Gastroesophageal sphincter (tissue), 4 donors: Measurements from ENCODE around the gene FABP6. TPM values are rescaled to one million over a fixed set of nuclear protein-coding genes. Genes with fewer than 3 reads are reported as not detected.

Source experiments
- ATAC-seq: fragments of 150-250 bp; one replicate; pipeline ENCODE4 v1.9.1; 2016; ENCODE audit warnings: mild to moderate bottlenecking, moderate library complexity
- H3K27ac ChIP-seq, 4 donors: fragments of 200-600 bp; sonication (generic) in 3 of 4; 1 replicate in 3 of 4; 2 replicates in 1 of 4; pipeline ENCODE4 v1.5.1; 2016 to 2019
- H3K27me3 ChIP-seq: fragments of 200-600 bp; sonication (generic); one replicate; pipeline ENCODE4 v1.5.1; 2019
- H3K36me3 ChIP-seq, 2 donors: fragments of 200-600 bp; sonication (generic); one replicate each; pipeline ENCODE4 v1.5.1; 2019; ENCODE audit warnings: control low read depth in 1 of 2
- H3K4me1 ChIP-seq, 3 donors: fragments of 200-600 bp; sonication (generic); 1 replicate in 2 of 3; 2 replicates in 1 of 3; pipeline ENCODE4 v1.5.1; 2016 to 2019; ENCODE audit warnings: control low read depth in 2 of 3
- H3K4me3 ChIP-seq, 2 donors: fragments of 200-600 bp; sonication (generic); one replicate each; pipeline ENCODE4 v1.5.1; 2019; ENCODE audit warnings: mild to moderate bottlenecking in 1 of 2, moderate library complexity in 1 of 2
- H3K9me3 ChIP-seq, 3 donors: fragments of 200-600 bp; sonication (generic); one replicate each; pipeline ENCODE4 v1.5.1; 2017 to 2019; ENCODE audit warnings: control low read depth in 2 of 3
- EP300 ChIP-seq: sonication (generic); formaldehyde crosslinking; IDR thresholded peaks from one replicate; pipeline ENCODE4 v1.6.1; 2017; ENCODE audit warnings: antibody characterized with exemption, mild to moderate bottlenecking
- POLR2A ChIP-seq, 2 donors: fragments of 450-650 bp; IDR thresholded peaks; one replicate each; pipeline ENCODE4 v1.6.1; 2017; ENCODE audit warnings: antibody characterized with exemption in 2 of 2, mild to moderate bottlenecking in 2 of 2, moderate library complexity in 1 of 2
- POLR2AphosphoS5 ChIP-seq: sonication (generic); formaldehyde crosslinking; IDR thresholded peaks from one replicate; pipeline ENCODE4 v1.6.1; 2017; ENCODE audit warnings: antibody characterized with exemption
- WGBS, 2 donors: methylation state at CpG; one replicate each; pipeline ENCODE4 v1.1.5; 2018; ENCODE audit warnings: low coverage in 1 of 2; 5-methylcytosine and 5-hydroxymethylcytosine counted together
- total RNA-seq, 4 donors: library from RNA; depleted of rRNA; stranded (reverse); fragments of >200 nt; gene quantifications; one replicate each; pipeline ENCODE4 v1.1.0, GENCODE V29; 2016
- TF ChIP-seq, protein P1 (sequence below), 4 experiments: fragments of 200-600 bp in 2 of 4; fragments of 450-650 bp in 2 of 4; sonication (generic) in 1 of 4; IDR thresholded peaks; one replicate each; pipeline ENCODE4 v1.5.1; 2017 to 2019; ENCODE audit warnings: antibody characterized with exemption in 4 of 4, mild to moderate bottlenecking in 2 of 4, moderate library complexity in 2 of 4

The FABP6 gene
- total RNA-seq, 4 donors from 2014 or later: not detected

DNA sequence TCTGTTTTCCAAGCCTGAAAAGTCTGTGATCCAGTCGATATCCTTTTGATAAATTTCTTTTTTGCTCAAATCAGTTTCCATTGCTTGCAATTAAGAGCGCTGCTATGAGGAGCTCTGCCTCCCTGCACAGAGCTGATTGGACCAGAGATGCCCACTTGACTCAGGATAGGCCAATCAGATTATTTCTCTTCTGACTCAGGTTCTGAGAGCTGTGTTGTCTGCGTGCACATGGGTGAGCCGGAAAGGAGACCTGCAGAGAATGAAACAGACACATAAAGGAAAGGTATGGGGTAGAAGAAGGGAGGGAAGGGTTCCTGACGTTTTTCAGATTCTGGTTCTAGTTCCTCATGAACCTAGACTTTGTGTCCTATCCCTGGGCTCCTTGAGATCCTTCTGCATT, 15.8 kb upstream of the FABP6 start:
- H3K4me1 ChIP-seq: no peaks in the 10 kb centered on the region
- WGBS, 2 donors: 61 to 70% methylated on average over 1 to 5 of the region's 5 CpGs
- H3K27me3 ChIP-seq: no peaks in the 10 kb centered on the region
- no peak overlapping the region for H3K27ac ChIP-seq
- no peaks in the 10 kb centered on the region for H3K36me3 ChIP-seq
- ATAC-seq: no peak
- TF ChIP-seq, protein P1, sequence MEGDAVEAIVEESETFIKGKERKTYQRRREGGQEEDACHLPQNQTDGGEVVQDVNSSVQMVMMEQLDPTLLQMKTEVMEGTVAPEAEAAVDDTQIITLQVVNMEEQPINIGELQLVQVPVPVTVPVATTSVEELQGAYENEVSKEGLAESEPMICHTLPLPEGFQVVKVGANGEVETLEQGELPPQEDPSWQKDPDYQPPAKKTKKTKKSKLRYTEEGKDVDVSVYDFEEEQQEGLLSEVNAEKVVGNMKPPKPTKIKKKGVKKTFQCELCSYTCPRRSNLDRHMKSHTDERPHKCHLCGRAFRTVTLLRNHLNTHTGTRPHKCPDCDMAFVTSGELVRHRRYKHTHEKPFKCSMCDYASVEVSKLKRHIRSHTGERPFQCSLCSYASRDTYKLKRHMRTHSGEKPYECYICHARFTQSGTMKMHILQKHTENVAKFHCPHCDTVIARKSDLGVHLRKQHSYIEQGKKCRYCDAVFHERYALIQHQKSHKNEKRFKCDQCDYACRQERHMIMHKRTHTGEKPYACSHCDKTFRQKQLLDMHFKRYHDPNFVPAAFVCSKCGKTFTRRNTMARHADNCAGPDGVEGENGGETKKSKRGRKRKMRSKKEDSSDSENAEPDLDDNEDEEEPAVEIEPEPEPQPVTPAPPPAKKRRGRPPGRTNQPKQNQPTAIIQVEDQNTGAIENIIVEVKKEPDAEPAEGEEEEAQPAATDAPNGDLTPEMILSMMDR (IDR thresholded peaks at IDR 0.05): no peak
- TF ChIP-seq POLR2A (IDR thresholded peaks at IDR 0.05) (no peak), POLR2AphosphoS5 (no peak), EP300 (no peak)
- H3K4me3 ChIP-seq: no peak overlapping the region
- no peaks in the 10 kb centered on the region for H3K9me3 ChIP-seq

DNA sequence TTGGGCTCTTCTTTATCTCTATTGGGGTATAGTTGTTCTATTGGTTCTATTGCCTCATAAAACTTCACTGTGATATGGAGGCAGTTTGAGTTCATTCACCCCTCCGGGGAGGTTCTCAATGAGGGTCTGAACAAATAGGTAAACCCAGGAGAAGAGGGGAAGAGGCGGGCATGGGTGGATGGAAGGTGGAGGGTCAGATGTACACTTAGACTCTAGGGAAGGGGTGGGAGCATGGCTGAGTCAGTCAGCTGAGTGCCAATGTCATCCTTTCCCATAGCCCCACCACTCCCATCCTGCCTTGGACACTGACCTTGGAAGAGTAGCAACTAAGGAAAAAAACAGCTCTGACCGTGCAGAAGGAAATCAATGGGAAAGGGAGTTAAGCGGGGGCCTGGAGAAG, 9.9 kb upstream of the FABP6 start:
- 40 to 83% methylated on average over 1 of the region's 4 CpGs for WGBS, 2 donors
- no peaks in the 10 kb centered on the region for H3K27me3 ChIP-seq
- H3K27ac ChIP-seq: no peak overlapping the region
- no peaks in the 10 kb centered on the region for H3K4me1 ChIP-seq
- ATAC-seq: no peak
- no peaks in the 10 kb centered on the region for H3K36me3 ChIP-seq
- TF ChIP-seq POLR2A (IDR thresholded peaks at IDR 0.05): no peak
- no peaks in the 10 kb centered on the region for H3K9me3 ChIP-seq
- H3K4me3 ChIP-seq: no peak overlapping the region

DNA sequence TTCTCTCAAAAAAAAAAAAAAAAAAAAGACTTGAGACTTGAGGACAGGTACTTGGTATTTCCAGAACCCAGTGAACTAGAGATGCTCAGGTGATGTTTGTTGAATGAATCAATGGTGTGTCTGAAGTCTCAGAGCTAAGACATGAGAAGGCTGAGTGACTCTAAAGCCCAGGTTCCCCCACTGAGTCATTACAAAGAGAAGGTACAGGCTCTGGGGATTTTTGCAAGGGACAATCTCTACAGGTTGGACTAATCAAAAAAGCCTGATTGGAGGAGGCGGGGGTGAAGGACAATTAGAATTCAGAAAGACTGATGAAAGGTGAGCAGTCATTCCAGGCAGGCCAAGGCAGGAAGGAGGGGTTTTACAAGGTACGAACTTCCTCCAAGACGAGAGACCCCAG, 8.2 kb upstream of the FABP6 start:
- no peak for ATAC-seq
- WGBS, 2 donors: 88 to 89% methylated on average over 2 to 3 of the region's 3 CpGs

DNA sequence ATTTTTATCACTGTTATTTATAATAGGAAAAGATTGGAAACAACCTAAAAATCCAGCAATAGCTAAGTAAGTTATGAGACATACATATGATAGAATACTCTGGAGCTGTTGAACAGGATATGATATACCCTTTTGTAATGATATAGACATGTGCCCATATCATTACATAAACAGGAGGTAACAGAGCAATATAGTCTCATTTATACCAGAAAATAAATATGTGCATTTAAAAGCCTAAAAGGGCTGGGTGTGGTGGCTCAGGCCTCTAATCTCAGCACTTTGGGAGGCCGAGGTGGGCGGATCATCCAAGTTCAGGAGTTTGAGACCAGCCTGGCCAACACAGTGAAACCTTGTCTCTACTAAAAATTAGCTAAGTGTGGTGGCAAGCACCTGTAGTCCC, 2.3 kb upstream of the FABP6 start:
- no peaks in the 10 kb centered on the region for H3K4me1 ChIP-seq
- WGBS, 2 donors: 100% methylated on average over 2 of the region's 2 CpGs; no CpG with 5 or more reads in 1 of the 2 donors
- ATAC-seq: no peak
- H3K9me3 ChIP-seq: no peaks in the 10 kb centered on the region
- no peak overlapping the region for H3K4me3 ChIP-seq
- no peaks in the 10 kb centered on the region for H3K36me3 ChIP-seq
- no peak overlapping the region for H3K27ac ChIP-seq
- no peak for TF ChIP-seq POLR2A (IDR thresholded peaks at IDR 0.05)
- TF ChIP-seq, protein P1 (IDR thresholded peaks at IDR 0.05): no peak
- TF ChIP-seq EP300: no peak
- TF ChIP-seq POLR2AphosphoS5: no peak
- no peaks in the 10 kb centered on the region for H3K27me3 ChIP-seq

More for the DNA sequence above, 8.2 kb upstream of the FABP6 start:
- H3K27ac ChIP-seq: no peak overlapping the region
- no peaks in the 10 kb centered on the region for H3K4me1 ChIP-seq
- H3K9me3 ChIP-seq: no peaks in the 10 kb centered on the region
- H3K4me3 ChIP-seq: no peak overlapping the region
- H3K27me3 ChIP-seq: no peaks in the 10 kb centered on the region
- TF ChIP-seq POLR2AphosphoS5 (no peak), POLR2A (IDR thresholded peaks at IDR 0.05) (no peak), EP300 (no peak)
- TF ChIP-seq, protein P1 (IDR thresholded peaks at IDR 0.05): no peak
- no peaks in the 10 kb centered on the region for H3K36me3 ChIP-seq

DNA sequence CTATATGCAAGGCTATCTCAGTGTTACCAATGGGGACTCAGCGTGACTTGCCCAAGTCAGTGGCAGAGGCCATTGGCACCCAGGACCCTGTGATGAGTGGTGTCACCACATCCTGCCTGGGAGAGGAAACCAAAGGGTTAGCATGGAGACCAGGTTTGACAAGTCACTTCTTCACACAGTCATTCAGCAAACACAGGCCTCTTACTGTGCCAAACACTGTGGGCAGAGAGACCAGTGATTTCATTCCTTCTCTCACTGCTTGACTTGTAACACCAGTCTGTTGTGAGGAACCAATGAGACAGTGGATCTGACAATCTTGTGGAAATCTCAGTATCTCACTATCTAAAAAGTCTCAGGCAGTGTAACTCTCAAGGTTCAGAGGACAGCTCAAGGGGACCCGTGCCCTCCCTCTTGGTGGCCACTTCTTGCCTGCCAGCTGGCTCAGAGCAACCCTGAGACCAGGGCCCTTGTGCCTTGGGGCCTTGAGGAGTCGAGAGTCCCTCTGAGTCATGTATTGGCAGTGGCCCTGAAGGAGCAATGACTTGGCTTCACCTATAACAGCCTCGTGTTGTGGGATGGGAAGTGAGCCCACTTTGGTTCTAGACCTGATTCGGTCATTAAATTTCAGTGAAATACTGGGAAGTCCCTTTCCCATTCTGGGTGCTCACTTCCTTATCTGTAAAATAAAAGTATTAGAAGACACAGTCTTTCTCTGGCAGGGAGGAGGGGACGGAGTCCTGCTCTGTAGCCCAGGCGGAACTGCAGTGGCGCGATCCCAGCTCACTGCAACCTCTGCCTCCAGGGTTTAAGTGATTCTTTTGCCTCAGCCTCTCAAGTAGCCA, 1.6 kb downstream of the FABP6 start:
- Histone ChIP-seq H3K27ac (no peak overlapping the region), H3K9me3 (no peaks in the 10 kb centered on the region), H3K4me3 (no peak overlapping the region), H3K36me3 (no peaks in the 10 kb centered on the region), H3K27me3 (no peaks in the 10 kb centered on the region), H3K4me1 (no peaks in the 10 kb centered on the region)
- 72% methylated on average over 2 of the region's 9 CpGs; no CpG with 5 or more reads in 1 of the 2 donors for WGBS, 2 donors
- TF ChIP-seq, protein P1 (IDR thresholded peaks at IDR 0.05): no peak
- no peak for TF ChIP-seq POLR2AphosphoS5
- TF ChIP-seq EP300: no peak
- TF ChIP-seq POLR2A (IDR thresholded peaks at IDR 0.05): no peak
- no peak for ATAC-seq
